ENCODE measurements around the gene SLC25A47. TPM values are rescaled to one million over a fixed set of nuclear protein-coding genes. Genes with fewer than 3 reads are reported as not detected.

The SLC25A47 gene
- total RNA-seq, 6 experiments from 2014 or later: not detected

GRCh38 chr14:100304825-100305323 lies 18.3 kb upstream of the SLC25A47 start:
- no peaks in the 10 kb centered on the region for H3K36me3 Mint-ChIP-seq (ENCODE audit: low read depth)
- no peak overlapping the region for H3K27ac Mint-ChIP-seq
- H3K27me3 Mint-ChIP-seq (ENCODE audit: insufficient read depth): peaks cover 10% of the 10 kb centered on the region

GRCh38 chr14:100305324-100306100 lies 17.6 kb upstream of the SLC25A47 start:
- H3K36me3 Mint-ChIP-seq (ENCODE audit: low read depth): no peaks in the 10 kb centered on the region
- peaks cover 19% of the 10 kb centered on the region for H3K4me1 Mint-ChIP-seq (ENCODE audit: low read depth)
- TF ChIP-seq CTCF (IDR thresholded peaks at IDR 0.05): no peak
- H3K4me3 Mint-ChIP-seq: peak overlapping the region; percentile 85
- H3K27me3 Mint-ChIP-seq (ENCODE audit: insufficient read depth): peaks cover 10% of the 10 kb centered on the region
- H3K9me3 Mint-ChIP-seq: no peaks in the 10 kb centered on the region
- no peak overlapping the region for H3K27ac Mint-ChIP-seq
- no peak for DNase-seq

More at GRCh38 chr14:100304825-100305323, 18.3 kb upstream of the SLC25A47 start:
- Mint-ChIP-seq H3K4me1 (ENCODE audit: low read depth) (peaks cover 19% of the 10 kb centered on the region), H3K9me3 (no peaks in the 10 kb centered on the region), H3K4me3 (peak overlapping the region; percentile 85)
- no peak for TF ChIP-seq CTCF (IDR thresholded peaks at IDR 0.05)
- no peak for DNase-seq

DNA sequence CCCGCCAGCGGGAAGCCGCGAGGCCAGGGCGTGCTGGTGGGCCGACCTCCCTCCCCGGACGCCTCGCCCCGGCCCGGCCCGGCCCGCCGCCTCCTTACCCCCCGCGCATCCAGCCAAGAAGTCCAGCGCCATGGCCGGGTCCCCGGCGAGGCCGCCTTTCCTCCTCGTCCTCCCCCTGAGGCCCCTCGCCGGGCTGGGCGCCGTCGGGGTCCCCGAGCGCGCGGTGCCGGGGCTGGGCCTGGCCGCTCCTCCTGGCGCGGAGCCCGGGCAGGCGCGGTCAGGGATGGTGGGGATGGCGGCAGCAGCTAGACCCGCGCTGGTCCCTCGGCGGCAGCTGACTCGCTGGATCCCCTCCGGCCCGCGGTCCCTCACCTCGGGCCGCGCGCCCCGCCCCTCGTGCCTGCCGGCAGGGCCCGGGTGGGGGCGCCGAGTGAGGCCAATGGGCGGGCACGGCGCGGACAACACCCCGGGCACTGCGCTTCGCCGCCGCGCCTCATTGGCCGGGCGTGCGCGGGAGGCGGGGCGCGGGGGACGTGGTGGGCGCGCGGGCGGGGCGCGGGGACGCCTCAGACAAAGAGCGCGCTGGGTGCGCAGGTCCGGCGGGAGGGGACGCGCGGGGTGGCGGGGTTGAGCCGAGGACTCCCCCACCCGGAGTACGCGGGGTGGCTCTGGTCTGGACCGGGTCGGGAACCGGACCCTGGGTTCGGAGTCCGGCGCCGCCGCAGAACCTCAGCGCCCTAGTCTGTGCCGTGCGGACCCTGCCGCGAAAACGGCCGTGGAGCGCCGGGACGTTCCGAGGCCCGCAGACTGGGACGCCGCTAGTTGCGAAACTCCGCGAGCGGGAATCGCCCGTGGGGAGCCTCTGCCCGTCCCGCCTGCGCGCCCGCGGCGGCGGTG lies 16.8 kb upstream of the SLC25A47 start, which contains the start of gene SLC25A29:
TSS of gene SLC25A29 (minus strand) at position 344 of the 897 bp plus-strand sequence. CDS start at position 132, 212 bp downstream.
- Mint-ChIP-seq H3K27me3 (ENCODE audit: insufficient read depth) (peaks cover 10% of the 10 kb centered on the region), H3K36me3 (ENCODE audit: low read depth) (no peaks in the 10 kb centered on the region), H3K4me1 (ENCODE audit: low read depth) (peaks cover 19% of the 10 kb centered on the region), H3K27ac (no peak within 1 kb of the TSS), H3K4me3 (peak within 1 kb of the TSS; percentile 85), H3K9me3 (no peaks in the 10 kb centered on the region)
- DNase-seq: peak; percentile 33
- TF ChIP-seq CTCF (IDR thresholded peaks at IDR 0.05): no peak; the same call in 1 of the 2 replicates

GRCh38 chr14:100306998-100307765 lies 16.0 kb upstream of the SLC25A47 start:
- H3K27ac Mint-ChIP-seq: no peak overlapping the region

More at GRCh38 chr14:100306998-100307765, 16.0 kb upstream of the SLC25A47 start:
- H3K36me3 Mint-ChIP-seq (ENCODE audit: low read depth): no peaks in the 10 kb centered on the region
- no peak for TF ChIP-seq CTCF (IDR thresholded peaks at IDR 0.05)
- H3K9me3 Mint-ChIP-seq: no peaks in the 10 kb centered on the region
- H3K4me1 Mint-ChIP-seq (ENCODE audit: low read depth): peaks cover 19% of the 10 kb centered on the region
- no peak for DNase-seq
- H3K4me3 Mint-ChIP-seq: peak overlapping the region; percentile 81
- H3K27me3 Mint-ChIP-seq (ENCODE audit: insufficient read depth): peaks cover 16% of the 10 kb centered on the region
